Measurements from ENCODE around the gene FCRL6. TPM values are rescaled to one million over a fixed set of nuclear protein-coding genes. Genes with fewer than 3 reads are reported as not detected.

The FCRL6 gene
- total RNA-seq, 2 experiments from 2014 or later, result not detected

GRCh38 chr1:159804924-159805323 lies 2.8 kb downstream of the FCRL6 start:
- Mint-ChIP-seq H3K4me3 (no peak overlapping the region), H3K4me1 (peaks cover 12% of the 10 kb centered on the region), H3K9me3 (no peaks in the 10 kb centered on the region), H3K27ac (no peak overlapping the region), H3K36me3 (ENCODE audit: low read depth) (no peaks in the 10 kb centered on the region), H3K27me3 (peaks cover 38% of the 10 kb centered on the region)
- ChIA-PET CTCF (interaction anchor here (1.4 kb wide), 1 partner anchor 24 kb away, joined by 6 read pairs; the partner anchor contains the start of gene DUSP23), POLR2A (no interaction called here)
- no peak for DNase-seq

- no peak for DNase-seq
- Mint-ChIP-seq H3K4me3 (no peak overlapping the region), H3K36me3 (ENCODE audit: low read depth) (no peaks in the 10 kb centered on the region), H3K27me3 (peaks cover 16% of the 10 kb centered on the region), H3K4me1 (no peaks in the 10 kb centered on the region), H3K27ac (no peak overlapping the region), H3K9me3 (no peaks in the 10 kb centered on the region)
- ChIA-PET CTCF (no interaction called here), POLR2A (no interaction called here)
These were observed 13.8 kb downstream of the FCRL6 start for GRCh38 chr1:159815926-159816325.

GRCh38 chr1:159817276-159818041 lies 15.3 kb downstream of the FCRL6 start:
- Mint-ChIP-seq H3K27ac (no peak overlapping the region), H3K27me3 (peaks cover 20% of the 10 kb centered on the region), H3K36me3 (ENCODE audit: low read depth) (no peaks in the 10 kb centered on the region), H3K4me1 (no peaks in the 10 kb centered on the region), H3K4me3 (no peak overlapping the region), H3K9me3 (no peaks in the 10 kb centered on the region)
- no peak for DNase-seq
- CTCF ChIA-PET, result interaction anchor here (1.0 to 1.4 kb wide), 2 partner anchors 73 to 75 kb away, joined by 4 to 6 read pairs; no protein-coding TSS in a partner anchor
- POLR2A ChIA-PET, result no interaction called here

GRCh38 chr1:159821171-159821867 lies 19.2 kb downstream of the FCRL6 start:
- H3K27ac Mint-ChIP-seq, result no peak overlapping the region
- no peak overlapping the region for H3K4me3 Mint-ChIP-seq
- no peak for DNase-seq
- no peaks in the 10 kb centered on the region for H3K9me3 Mint-ChIP-seq
- CTCF ChIA-PET, result no interaction called here
- H3K36me3 Mint-ChIP-seq (ENCODE audit: low read depth), result no peaks in the 10 kb centered on the region
- POLR2A ChIA-PET, result no interaction called here
- peaks cover 16% of the 10 kb centered on the region for H3K4me1 Mint-ChIP-seq
- H3K27me3 Mint-ChIP-seq, result peaks cover 39% of the 10 kb centered on the region

GRCh38 chr1:159823406-159823805 lies 21.2 kb downstream of the FCRL6 start:
- Mint-ChIP-seq H3K4me3 (no peak overlapping the region), H3K27me3 (peaks cover 39% of the 10 kb centered on the region), H3K9me3 (peaks cover 8% of the 10 kb centered on the region), H3K27ac (no peak overlapping the region), H3K4me1 (peaks cover 37% of the 10 kb centered on the region), H3K36me3 (ENCODE audit: low read depth) (peaks cover 14% of the 10 kb centered on the region)
- ChIA-PET CTCF (no interaction called here), POLR2A (no interaction called here)
- DNase-seq, result no peak

- peaks cover 40% of the 10 kb centered on the region for H3K27me3 Mint-ChIP-seq
- CTCF ChIA-PET, result interaction anchor here (0.8 to 1.0 kb wide), 2 partner anchors 26 to 276 kb away, joined by 3 read pairs; no protein-coding TSS in a partner anchor
These were observed 23.4 kb downstream of the FCRL6 start for GRCh38 chr1:159825564-159825963.

GRCh38 chr1:159826441-159827101 lies 24.4 kb downstream of the FCRL6 start, which contains the start of gene SLAMF8:
Gene SLAMF8 (plus strand): TSS chr1:159826873. CDS start chr1:159826899, 26 bp downstream.
- peak; percentile 83 for DNase-seq
- Mint-ChIP-seq H3K9me3 (peaks cover 11% of the 10 kb centered on the region), H3K27ac (peak within 1 kb of the TSS; percentile 59), H3K4me1 (peaks cover 43% of the 10 kb centered on the region), H3K4me3 (no peak within 1 kb of the TSS), H3K27me3 (peaks cover 38% of the 10 kb centered on the region), H3K36me3 (ENCODE audit: low read depth) (peaks cover 18% of the 10 kb centered on the region)
- CTCF ChIA-PET, result interaction anchor here (1.3 to 1.7 kb wide), 4 partner anchors 25 to 46 kb away, joined by 3 to 10 read pairs (median 4); partner anchors contain the start of gene DUSP23
- POLR2A ChIA-PET, result interaction anchor here (0.7 to 3.2 kb wide), 10 partner anchors 10 to 305 kb away, joined by 3 to 11 read pairs (median 4); partner anchors contain the start of genes DUSP23 and TAGLN2

More at GRCh38 chr1:159825564-159825963, 23.4 kb downstream of the FCRL6 start:
- Mint-ChIP-seq H3K9me3 (peaks cover 11% of the 10 kb centered on the region), H3K4me1 (peaks cover 43% of the 10 kb centered on the region), H3K36me3 (ENCODE audit: low read depth) (peaks cover 18% of the 10 kb centered on the region), H3K4me3 (no peak overlapping the region), H3K27ac (peak overlapping the region; percentile 59)
- POLR2A ChIA-PET, result interaction anchor here (1.0 to 3.2 kb wide), 2 partner anchors 26 to 28 kb away, joined by 4 to 11 read pairs; no protein-coding TSS in a partner anchor
- no peak for DNase-seq

GRCh38 chr1:159827102-159827490 lies 24.9 kb downstream of the FCRL6 start:
- DNase-seq, result no peak
- H3K9me3 Mint-ChIP-seq, result peaks cover 11% of the 10 kb centered on the region
- peaks cover 18% of the 10 kb centered on the region for H3K36me3 Mint-ChIP-seq (ENCODE audit: low read depth)
- ChIA-PET CTCF (interaction anchor here (1.0 to 1.7 kb wide), 5 partner anchors 24 to 63 kb away, joined by 3 to 10 read pairs (median 5); partner anchors contain the start of gene DUSP23), POLR2A (interaction anchor here (0.9 to 3.2 kb wide), 8 partner anchors 9 to 304 kb away, joined by 3 to 11 read pairs (median 4); partner anchors contain the start of genes DUSP23 and TAGLN2)
- peaks cover 38% of the 10 kb centered on the region for H3K27me3 Mint-ChIP-seq
- H3K4me1 Mint-ChIP-seq, result peaks cover 43% of the 10 kb centered on the region
- peak overlapping the region; percentile 50 for H3K27ac Mint-ChIP-seq
- H3K4me3 Mint-ChIP-seq, result no peak overlapping the region

- no peak overlapping the region for H3K4me3 Mint-ChIP-seq
- H3K4me1 Mint-ChIP-seq, result peaks cover 43% of the 10 kb centered on the region
- peak overlapping the region; percentile 40 for H3K27ac Mint-ChIP-seq
- DNase-seq, result no peak
- ChIA-PET CTCF (interaction anchor here (0.6 to 1.7 kb wide), 5 partner anchors 24 to 99 kb away, joined by 3 to 10 read pairs (median 4); no protein-coding TSS in a partner anchor), POLR2A (interaction anchor here (0.9 to 3.2 kb wide), 7 partner anchors 9 to 304 kb away, joined by 3 to 11 read pairs (median 4); partner anchors contain the start of genes DUSP23 and TAGLN2)
- H3K9me3 Mint-ChIP-seq, result peaks cover 11% of the 10 kb centered on the region
- H3K36me3 Mint-ChIP-seq (ENCODE audit: low read depth), result peaks cover 18% of the 10 kb centered on the region
- peaks cover 34% of the 10 kb centered on the region for H3K27me3 Mint-ChIP-seq
These were observed 25.4 kb downstream of the FCRL6 start for GRCh38 chr1:159827549-159827948.

GRCh38 chr1:159828176-159828575 lies 26.0 kb downstream of the FCRL6 start:
- peaks cover 43% of the 10 kb centered on the region for H3K4me1 Mint-ChIP-seq
- no peak for DNase-seq
- H3K9me3 Mint-ChIP-seq, result peaks cover 11% of the 10 kb centered on the region
- H3K27ac Mint-ChIP-seq, result no peak overlapping the region
- no peak overlapping the region for H3K4me3 Mint-ChIP-seq
- CTCF ChIA-PET, result interaction anchor here (0.6 to 1.7 kb wide), 3 partner anchors 23 to 98 kb away, joined by 3 to 5 read pairs (median 4); no protein-coding TSS in a partner anchor
- H3K27me3 Mint-ChIP-seq, result peaks cover 31% of the 10 kb centered on the region
- POLR2A ChIA-PET, result interaction anchor here (2.0 to 3.2 kb wide), 2 partner anchors 28 to 94 kb away, joined by 7 to 11 read pairs; no protein-coding TSS in a partner anchor
- peaks cover 18% of the 10 kb centered on the region for H3K36me3 Mint-ChIP-seq (ENCODE audit: low read depth)

- no peak for DNase-seq
- ChIA-PET POLR2A (no interaction called here), CTCF (no interaction called here)
- H3K27me3 Mint-ChIP-seq, result peaks cover 26% of the 10 kb centered on the region
- no peak overlapping the region for H3K4me3 Mint-ChIP-seq
- no peak overlapping the region for H3K27ac Mint-ChIP-seq
- H3K9me3 Mint-ChIP-seq, result peaks cover 11% of the 10 kb centered on the region
- peaks cover 43% of the 10 kb centered on the region for H3K4me1 Mint-ChIP-seq
- H3K36me3 Mint-ChIP-seq (ENCODE audit: low read depth), result peaks cover 18% of the 10 kb centered on the region
These were observed 26.6 kb downstream of the FCRL6 start for GRCh38 chr1:159828581-159829272.

- ChIA-PET POLR2A (interaction anchor here (1.4 kb wide), 1 partner anchor 96 kb away, joined by 3 read pairs; the partner anchor contains the start of gene TAGLN2), CTCF (interaction anchor here (0.6 kb wide), 1 partner anchor 9 kb away, joined by 3 read pairs; no protein-coding TSS in a partner anchor)
- Mint-ChIP-seq H3K27ac (no peak overlapping the region), H3K9me3 (peaks cover 11% of the 10 kb centered on the region), H3K4me1 (peaks cover 43% of the 10 kb centered on the region), H3K4me3 (no peak overlapping the region), H3K36me3 (ENCODE audit: low read depth) (peaks cover 18% of the 10 kb centered on the region), H3K27me3 (peaks cover 24% of the 10 kb centered on the region)
- DNase-seq, result no peak
These were observed 27.1 kb downstream of the FCRL6 start for GRCh38 chr1:159829273-159829634.
